T-helper 9 cell (primary cell): ENCODE results near the gene CLDN18.

Experiments
- DNase-seq: peaks from one replicate; pipeline ENCODE4 v3.0.0-alpha.2; 2020

CLDN18 gene

GRCh38 chr3:138065949-138066348 is 56.0 kb downstream of the CLDN18 start:
- no peak for DNase-seq

- no peak for DNase-seq
Observed at GRCh38 chr3:138066383-138066782, 56.4 kb downstream of the CLDN18 start.

GRCh38 chr3:138066972-138067371 is 57.0 kb downstream of the CLDN18 start:
- DNase-seq, result no peak

- no peak for DNase-seq
Observed at GRCh38 chr3:138068046-138068445, 58.1 kb downstream of the CLDN18 start.

GRCh38 chr3:138068579-138069174 is 58.7 kb downstream of the CLDN18 start:
- DNase-seq, result peak; percentile 69

GRCh38 chr3:138070006-138070405 is 60.0 kb downstream of the CLDN18 start:
- DNase-seq, result no peak

- DNase-seq, result no peak
Observed at GRCh38 chr3:138072796-138073195, 62.8 kb downstream of the CLDN18 start.

GRCh38 chr3:138078096-138078495 is 68.1 kb downstream of the CLDN18 start:
- no peak for DNase-seq

GRCh38 chr3:138078901-138079344 is 69.0 kb downstream of the CLDN18 start:
- no peak for DNase-seq

- DNase-seq, result no peak
Observed at GRCh38 chr3:138079901-138080300, 69.9 kb downstream of the CLDN18 start.

GRCh38 chr3:138081371-138082084 is 71.6 kb downstream of the CLDN18 start:
- no peak for DNase-seq

- DNase-seq, result no peak
Observed at GRCh38 chr3:138082085-138082991, 72.4 kb downstream of the CLDN18 start.

- no peak for DNase-seq
Observed at GRCh38 chr3:138082992-138083386, 73.0 kb downstream of the CLDN18 start.
